ENCODE data around the gene TKFC.

TKFC gene

GRCh38 chr11:61305417-61305816 lies 27.6 kb upstream of the TKFC start:
- H3K4me3 ChIP-seq (ENCODE audit: low read depth, low read length), result no peak overlapping the region
- no peak for TF ChIP-seq CTCF (IDR thresholded peaks at IDR 0.05; ENCODE audit: low read depth, low read length)

- TF ChIP-seq CTCF (IDR thresholded peaks at IDR 0.05; ENCODE audit: low read depth, low read length), result no peak
Measured at GRCh38 chr11:61306221-61306620, 26.8 kb upstream of the TKFC start.

GRCh38 chr11:61307354-61307753 lies 25.7 kb upstream of the TKFC start:
- H3K4me3 ChIP-seq (ENCODE audit: low read depth, low read length), result no peak overlapping the region
- no peak for TF ChIP-seq CTCF (IDR thresholded peaks at IDR 0.05; ENCODE audit: low read depth, low read length)

More at GRCh38 chr11:61306221-61306620, 26.8 kb upstream of the TKFC start:
- H3K4me3 ChIP-seq (ENCODE audit: low read depth, low read length), result no peak overlapping the region

DNA sequence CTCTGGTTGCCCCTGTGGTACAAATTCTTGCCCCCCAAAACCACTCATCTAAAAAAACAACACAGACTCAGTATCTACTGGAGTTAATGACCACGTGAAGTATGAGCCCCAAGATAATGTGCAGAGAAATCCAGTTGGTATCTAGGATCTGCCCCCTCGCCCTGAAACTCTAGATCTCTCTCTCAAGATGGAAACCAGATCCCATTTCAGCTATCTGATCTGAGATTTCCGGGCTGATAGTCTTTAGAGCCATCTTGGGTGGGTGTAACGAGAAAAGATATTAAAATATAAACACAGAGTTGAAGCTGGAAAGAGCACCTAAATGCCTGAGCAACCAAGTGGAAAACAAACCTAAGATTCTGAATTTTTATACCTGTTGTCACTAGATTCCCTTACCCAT lies 23.9 kb upstream of the TKFC start:
- TF ChIP-seq CTCF (IDR thresholded peaks at IDR 0.05; ENCODE audit: low read depth, low read length), result no peak
- H3K4me3 ChIP-seq (ENCODE audit: low read depth, low read length), result no peak overlapping the region

GRCh38 chr11:61309739-61310138 lies 23.3 kb upstream of the TKFC start:
- H3K4me3 ChIP-seq (ENCODE audit: low read depth, low read length), result no peak overlapping the region
- no peak for TF ChIP-seq CTCF (IDR thresholded peaks at IDR 0.05; ENCODE audit: low read depth, low read length)

GRCh38 chr11:61310749-61311148 lies 22.3 kb upstream of the TKFC start:
- H3K4me3 ChIP-seq (ENCODE audit: low read depth, low read length), result no peak overlapping the region
- no peak for TF ChIP-seq CTCF (IDR thresholded peaks at IDR 0.05; ENCODE audit: low read depth, low read length)

DNA sequence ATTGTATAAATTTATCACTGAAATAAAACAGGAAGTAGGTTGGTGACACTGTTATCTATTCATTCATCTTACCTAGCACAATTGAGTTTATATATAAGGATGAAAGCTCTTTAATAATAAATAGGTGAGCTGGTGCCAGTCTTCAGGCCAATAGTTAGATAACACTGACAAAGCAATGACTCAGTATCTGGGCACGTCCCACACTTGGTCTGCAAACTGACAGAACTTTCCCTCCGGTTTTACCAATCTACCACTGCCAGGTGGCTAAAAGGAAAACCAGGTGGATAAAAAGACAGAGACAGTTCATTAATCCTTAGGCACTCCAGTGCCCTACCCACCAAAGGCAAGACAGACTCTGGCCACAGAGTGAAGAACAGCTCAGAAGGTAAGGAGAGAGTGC lies 17.8 kb upstream of the TKFC start:
- H3K4me3 ChIP-seq (ENCODE audit: low read depth, low read length), result no peak overlapping the region
- no peak for TF ChIP-seq CTCF (IDR thresholded peaks at IDR 0.05; ENCODE audit: low read depth, low read length)
